ENCODE data around the gene ITGB1BP2.
"Not testable (repeated sequence)": the region's sequence is repeated elsewhere in the genome, so short reads cannot be mapped to it uniquely, and the experiment has no call there.

Gene ITGB1BP2

DNA sequence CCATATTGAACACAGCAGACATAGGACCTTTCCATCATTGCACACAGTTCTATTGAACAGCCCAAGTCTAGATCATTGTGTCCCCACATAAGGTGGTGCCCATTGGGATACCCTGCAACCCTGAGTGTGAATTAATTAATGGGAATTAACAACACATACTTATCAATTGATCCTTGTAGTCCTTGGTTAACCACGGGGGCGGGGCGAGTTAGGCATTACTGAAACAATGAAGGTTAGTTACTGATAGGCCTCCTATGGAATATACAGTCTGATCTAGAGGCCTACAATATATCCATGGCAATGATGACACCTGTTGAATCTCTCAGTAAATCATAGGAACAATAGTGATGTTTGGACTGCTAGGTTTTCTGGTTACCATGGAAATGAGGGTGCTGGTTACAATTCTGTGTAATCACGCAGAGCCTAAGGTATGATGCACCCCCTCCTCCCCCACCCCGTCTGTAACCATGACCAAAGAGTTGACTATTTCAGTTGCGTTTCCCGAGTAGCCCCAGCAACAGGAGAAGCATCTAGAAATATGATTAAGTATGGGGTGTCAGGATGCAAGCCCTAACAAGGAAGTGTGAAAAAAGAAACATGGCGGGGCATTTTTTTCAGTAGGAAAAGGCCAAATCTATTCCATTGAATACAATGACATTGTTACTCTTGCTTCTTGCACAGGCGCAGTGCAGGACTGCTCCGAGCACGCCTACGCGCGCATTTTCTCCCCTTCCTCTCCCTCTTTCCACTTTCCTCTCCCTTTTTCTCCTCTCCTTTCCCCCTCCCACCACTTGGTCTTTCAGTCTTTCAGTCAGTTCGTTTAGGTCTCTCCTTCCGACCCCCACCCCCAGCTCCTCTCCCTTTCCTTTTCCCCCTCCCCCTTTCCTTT, 18.8 kb upstream of the ITGB1BP2 start:
- Histone ChIP-seq H3K9me3 (ENCODE audit: insufficient read depth, low read depth, low read length) (no peaks in the 10 kb centered on the region), H3K4me3 (ENCODE audit: low read length) (peak overlapping the region; percentile 47), H3K27me3 (ENCODE audit: insufficient read depth, low read length) (no peaks in the 10 kb centered on the region), H3K4me1 (ENCODE audit: insufficient read depth, low read length) (peaks cover 17% of the 10 kb centered on the region; the same call in 1 of the 2 replicates), H3K27ac (ENCODE audit: low read depth, low read length) (peak overlapping the region; percentile 84), H3K9ac (ENCODE audit: low read depth, low read length) (peak overlapping the region; percentile 70), H3K36me3 (ENCODE audit: insufficient read depth, low read length) (peaks cover 27% of the 10 kb centered on the region)
- 16% methylated on average over 12 of the region's 16 CpGs for WGBS

DNA sequence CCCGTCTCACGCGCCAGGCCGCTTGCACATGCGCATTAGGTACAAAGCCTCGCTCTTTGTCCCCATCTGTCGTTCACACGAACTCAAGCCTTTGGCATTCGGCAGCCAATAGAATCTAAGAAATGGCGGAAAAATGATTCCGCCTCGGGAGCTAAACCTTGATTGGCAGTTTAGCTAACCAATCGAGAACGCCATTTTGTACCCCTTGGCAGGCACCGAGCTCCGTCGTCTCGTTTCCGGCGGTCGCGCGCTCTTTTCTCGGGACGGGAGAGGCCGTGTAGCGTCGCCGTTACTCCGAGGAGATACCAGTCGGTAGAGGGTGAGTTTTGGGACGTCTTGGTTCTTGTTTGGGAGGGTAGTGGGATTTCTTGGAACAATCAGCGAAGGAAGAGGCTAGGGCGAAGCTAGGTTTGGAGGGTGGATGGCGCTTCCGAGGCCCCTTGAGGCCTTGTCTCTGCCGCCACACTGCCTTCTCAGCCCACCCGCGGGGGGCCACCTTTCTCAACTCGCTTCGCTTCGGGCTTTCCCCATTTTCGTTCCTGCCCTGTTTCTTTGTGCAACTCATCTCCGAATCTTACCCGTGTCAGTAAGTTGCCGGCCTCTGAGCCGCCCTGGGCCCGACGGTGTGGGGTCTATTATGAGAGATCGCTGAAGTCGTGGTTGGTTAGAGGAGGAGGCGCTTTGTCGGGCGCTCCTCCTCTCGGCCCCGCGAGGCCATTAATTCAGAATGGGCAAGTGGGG, 18.0 kb upstream of the ITGB1BP2 start, which contains the start of gene NONO:
Gene NONO (plus strand): TSS at position 233 of the 741 bp plus-strand sequence. CDS start 7,003 bp downstream, outside the sequence.
- Histone ChIP-seq H3K4me1 (ENCODE audit: insufficient read depth, low read length) (peaks cover 17% of the 10 kb centered on the region; the same call in 1 of the 2 replicates), H3K36me3 (ENCODE audit: insufficient read depth, low read length) (peaks cover 29% of the 10 kb centered on the region), H3K9ac (ENCODE audit: low read depth, low read length) (peak within 1 kb of the TSS; percentile 100), H3K27me3 (ENCODE audit: insufficient read depth, low read length) (no peaks in the 10 kb centered on the region), H3K4me3 (ENCODE audit: low read length) (peak within 1 kb of the TSS; percentile 100), H3K9me3 (ENCODE audit: insufficient read depth, low read depth, low read length) (no peaks in the 10 kb centered on the region), H3K27ac (ENCODE audit: low read depth, low read length) (peak within 1 kb of the TSS; percentile 98)
- WGBS = under 1% methylated on average over 57 of the region's 57 CpGs

DNA sequence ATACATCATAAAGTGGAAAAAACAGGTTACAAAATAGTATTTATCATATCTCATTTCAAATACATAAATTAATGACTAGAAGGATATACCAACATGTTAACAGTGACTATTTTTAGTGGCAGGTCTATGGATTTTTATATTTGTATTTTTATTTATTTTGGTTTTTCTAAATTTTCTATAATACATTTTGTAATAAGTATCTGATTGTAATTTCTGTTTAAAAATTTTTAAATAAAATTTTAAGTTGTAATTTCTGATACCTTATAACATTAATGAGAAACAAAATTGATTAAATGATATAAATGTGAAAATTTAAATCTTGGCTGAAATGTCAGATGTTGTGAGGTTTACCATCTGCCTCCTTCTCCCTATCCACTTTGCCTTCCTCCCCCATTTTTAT, 15.6 kb upstream of the ITGB1BP2 start:
- peak overlapping the region; percentile 100 for H3K4me3 ChIP-seq (ENCODE audit: low read length)
- peak overlapping the region; percentile 100; the same call in 1 of the 2 replicates for H3K9ac ChIP-seq (ENCODE audit: low read depth, low read length)
- no peaks in the 10 kb centered on the region for H3K9me3 ChIP-seq (ENCODE audit: insufficient read depth, low read depth, low read length)
- H3K4me1 ChIP-seq (ENCODE audit: insufficient read depth, low read length) = peaks cover 17% of the 10 kb centered on the region; the same call in 1 of the 2 replicates
- H3K36me3 ChIP-seq (ENCODE audit: insufficient read depth, low read length) = peaks cover 48% of the 10 kb centered on the region
- H3K27me3 ChIP-seq (ENCODE audit: insufficient read depth, low read length) = no peaks in the 10 kb centered on the region
- H3K27ac ChIP-seq (ENCODE audit: low read depth, low read length) = no peak overlapping the region

DNA sequence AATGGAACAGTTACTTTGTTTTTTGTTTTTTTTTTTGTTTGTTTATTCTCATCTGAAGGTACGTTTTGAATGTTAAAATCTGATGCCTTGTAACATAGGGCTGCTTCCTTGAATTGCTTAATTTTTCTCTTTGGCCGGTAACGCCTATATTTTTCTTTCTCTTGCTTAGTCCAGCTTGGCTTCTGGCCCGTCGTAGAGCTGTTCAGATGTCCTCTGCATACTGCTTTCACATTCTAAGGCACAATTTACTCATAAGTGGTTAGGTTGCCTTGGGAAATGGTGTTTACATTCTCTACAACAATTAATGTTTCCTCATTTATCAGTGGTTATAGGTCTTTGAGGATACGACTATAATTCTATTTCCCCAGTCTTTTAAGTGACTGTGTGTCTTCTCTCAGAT, 10.2 kb upstream of the ITGB1BP2 start:
- Histone ChIP-seq H3K9ac (ENCODE audit: low read depth, low read length) (no peak overlapping the region), H3K4me3 (ENCODE audit: low read length) (no peak overlapping the region), H3K4me1 (ENCODE audit: insufficient read depth, low read length) (0 out of 2 replicates have a peak, but pooled peaks cover 3% of the 10 kb centered on the region), H3K36me3 (ENCODE audit: insufficient read depth, low read length) (peaks cover 82% of the 10 kb centered on the region), H3K9me3 (ENCODE audit: insufficient read depth, low read depth, low read length) (no peaks in the 10 kb centered on the region), H3K27ac (ENCODE audit: low read depth, low read length) (no peak overlapping the region), H3K27me3 (ENCODE audit: insufficient read depth, low read length) (no peaks in the 10 kb centered on the region)
- WGBS = 95% methylated on average over 3 of the region's 6 CpGs

DNA sequence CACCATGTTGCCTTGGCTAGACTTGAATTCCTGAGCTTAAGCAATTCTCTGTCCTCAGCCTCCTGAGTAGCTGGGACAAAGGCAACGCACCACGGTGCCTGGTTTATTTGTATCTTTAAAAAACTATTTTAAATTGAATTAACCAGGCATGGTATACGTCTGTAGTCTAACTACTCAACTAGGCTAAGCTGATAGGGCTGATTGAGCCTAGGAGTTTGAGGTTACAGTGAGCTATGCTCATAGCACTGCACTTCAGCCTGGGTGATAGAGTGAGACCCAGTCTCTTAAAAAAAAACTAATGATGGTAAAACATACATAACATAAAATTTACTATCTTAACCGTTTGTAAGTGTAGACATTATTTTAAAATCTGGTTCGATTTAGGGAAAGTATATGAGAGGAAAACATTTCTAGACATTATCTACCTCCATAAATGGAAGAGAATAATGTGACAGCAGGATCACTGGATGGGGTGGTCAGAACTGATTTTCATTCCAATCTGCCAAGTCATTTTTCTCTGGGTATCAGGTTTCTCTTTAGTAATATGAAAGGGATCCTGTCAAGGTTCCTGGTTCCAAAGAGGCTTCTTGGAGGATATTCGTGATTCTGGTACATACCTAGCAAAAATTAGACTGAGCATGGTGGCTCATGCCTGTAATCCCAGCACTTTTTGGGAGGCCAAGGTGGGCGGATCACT, 8.7 kb upstream of the ITGB1BP2 start:
- H3K4me1 ChIP-seq (ENCODE audit: insufficient read depth, low read length) = no peaks in the 10 kb centered on the region
- H3K9me3 ChIP-seq (ENCODE audit: insufficient read depth, low read depth, low read length) = no peaks in the 10 kb centered on the region
- WGBS = 99% methylated on average over 3 of the region's 7 CpGs
- no peak overlapping the region for H3K9ac ChIP-seq (ENCODE audit: low read depth, low read length)
- peaks cover 88% of the 10 kb centered on the region for H3K36me3 ChIP-seq (ENCODE audit: insufficient read depth, low read length)
- no peak overlapping the region for H3K27ac ChIP-seq (ENCODE audit: low read depth, low read length)
- H3K27me3 ChIP-seq (ENCODE audit: insufficient read depth, low read length) = no peaks in the 10 kb centered on the region
- no peak overlapping the region for H3K4me3 ChIP-seq (ENCODE audit: low read length)

DNA sequence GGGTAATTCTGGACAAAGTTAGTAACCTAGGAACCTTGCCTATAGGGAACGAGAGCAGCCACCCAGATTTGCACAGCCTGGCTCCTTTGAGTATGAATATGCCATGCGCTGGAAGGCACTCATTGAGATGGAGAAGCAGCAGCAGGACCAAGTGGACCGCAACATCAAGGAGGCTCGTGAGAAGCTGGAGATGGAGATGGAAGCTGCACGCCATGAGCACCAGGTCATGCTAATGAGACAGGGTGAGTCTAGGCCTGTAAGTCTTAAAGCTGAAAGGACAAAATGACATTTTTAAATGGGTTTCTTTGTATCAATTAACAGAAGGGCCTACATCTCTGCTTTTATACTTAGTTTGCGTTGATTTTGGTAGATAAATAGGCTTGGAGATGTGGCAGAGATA, 4.7 kb upstream of the ITGB1BP2 start:
- no peak overlapping the region for H3K27ac ChIP-seq (ENCODE audit: low read depth, low read length)
- H3K36me3 ChIP-seq (ENCODE audit: insufficient read depth, low read length) = peaks cover 91% of the 10 kb centered on the region
- H3K4me3 ChIP-seq (ENCODE audit: low read length) = no peak overlapping the region
- WGBS = 95% methylated on average over 6 of the region's 6 CpGs
- H3K9me3 ChIP-seq (ENCODE audit: insufficient read depth, low read depth, low read length) = no peaks in the 10 kb centered on the region
- H3K4me1 ChIP-seq (ENCODE audit: insufficient read depth, low read length) = no peaks in the 10 kb centered on the region
- H3K9ac ChIP-seq (ENCODE audit: low read depth, low read length) = no peak overlapping the region
- H3K27me3 ChIP-seq (ENCODE audit: insufficient read depth, low read length) = no peaks in the 10 kb centered on the region

DNA sequence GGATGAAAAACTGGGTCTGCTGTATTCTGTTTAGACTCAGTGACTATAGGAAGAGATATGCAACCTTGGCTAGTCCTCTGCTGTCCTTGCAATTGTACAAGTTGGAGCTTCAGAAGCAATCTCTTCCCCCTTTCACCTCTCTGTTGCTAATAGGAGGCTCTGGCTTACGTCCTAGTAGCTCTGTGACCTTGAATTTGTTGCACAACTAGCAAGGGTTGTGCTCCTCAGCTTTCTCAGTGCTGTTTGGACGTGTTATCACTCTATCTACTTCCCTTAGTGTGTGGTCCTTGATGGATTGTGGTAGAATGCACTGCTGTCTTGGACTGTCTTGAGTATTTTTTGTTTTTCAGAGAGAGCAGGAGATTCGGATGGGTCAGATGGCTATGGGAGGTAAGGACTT, 3.4 kb upstream of the ITGB1BP2 start:
- WGBS = 98% methylated on average over 3 of the region's 3 CpGs
- Histone ChIP-seq H3K27ac (ENCODE audit: low read depth, low read length) (no peak overlapping the region), H3K9ac (ENCODE audit: low read depth, low read length) (no peak overlapping the region), H3K9me3 (ENCODE audit: insufficient read depth, low read depth, low read length) (no peaks in the 10 kb centered on the region), H3K4me3 (ENCODE audit: low read length) (no peak overlapping the region), H3K36me3 (ENCODE audit: insufficient read depth, low read length) (peaks cover 89% of the 10 kb centered on the region), H3K27me3 (ENCODE audit: insufficient read depth, low read length) (no peaks in the 10 kb centered on the region), H3K4me1 (ENCODE audit: insufficient read depth, low read length) (no peaks in the 10 kb centered on the region)

DNA sequence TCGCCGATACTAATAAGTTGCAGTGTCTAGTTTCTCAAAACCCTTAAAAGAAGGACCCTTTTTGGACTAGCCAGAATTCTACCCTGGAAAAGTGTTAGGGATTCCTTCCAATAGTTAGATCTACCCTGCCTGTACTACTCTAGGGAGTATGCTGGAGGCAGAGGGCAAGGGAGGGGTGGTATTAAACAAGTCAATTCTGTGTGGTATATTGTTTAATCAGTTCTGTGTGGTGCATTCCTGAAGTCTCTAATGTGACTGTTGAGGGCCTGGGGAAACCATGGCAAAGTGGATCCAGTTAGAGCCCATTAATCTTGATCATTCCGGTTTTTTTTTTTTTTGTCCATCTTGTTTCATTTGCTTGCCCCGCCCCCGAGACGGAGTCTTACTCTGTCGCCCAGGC, 1.5 kb upstream of the ITGB1BP2 start:
- H3K9ac ChIP-seq (ENCODE audit: low read depth, low read length); H3K27me3 ChIP-seq (ENCODE audit: insufficient read depth, low read length); H3K27ac ChIP-seq (ENCODE audit: low read depth, low read length); H3K4me1 ChIP-seq (ENCODE audit: insufficient read depth, low read length); H3K4me3 ChIP-seq (ENCODE audit: low read length); H3K9me3 ChIP-seq (ENCODE audit: insufficient read depth, low read depth, low read length): not testable (repeated sequence)
- peaks cover 87% of the 10 kb centered on the region for H3K36me3 ChIP-seq (ENCODE audit: insufficient read depth, low read length)
- WGBS = 88% methylated on average over 7 of the region's 7 CpGs

DNA sequence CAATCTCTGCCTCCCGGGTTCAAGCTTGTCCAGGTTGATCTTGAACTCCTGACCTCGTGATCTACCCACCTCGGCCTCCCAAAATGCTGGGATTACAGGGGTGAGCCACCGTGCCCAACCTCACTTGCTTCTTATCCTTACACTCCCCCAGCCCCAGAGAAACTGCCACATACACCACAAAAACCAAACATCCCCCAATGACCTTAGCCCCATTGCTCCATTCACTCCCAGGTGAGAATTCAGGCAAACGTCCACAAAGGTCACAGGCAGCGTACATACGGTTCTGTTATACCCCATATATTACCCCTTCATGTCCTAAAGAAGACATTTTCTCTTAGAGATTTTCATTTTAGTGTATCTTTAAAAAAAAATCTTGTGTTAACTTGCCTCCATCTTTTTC, 1.1 kb upstream of the ITGB1BP2 start:
- not testable (repeated sequence) for H3K4me3 ChIP-seq (ENCODE audit: low read length); H3K9me3 ChIP-seq (ENCODE audit: insufficient read depth, low read depth, low read length); H3K4me1 ChIP-seq (ENCODE audit: insufficient read depth, low read length); H3K27me3 ChIP-seq (ENCODE audit: insufficient read depth, low read length); H3K27ac ChIP-seq (ENCODE audit: low read depth, low read length); H3K9ac ChIP-seq (ENCODE audit: low read depth, low read length)
- H3K36me3 ChIP-seq (ENCODE audit: insufficient read depth, low read length) = peaks cover 87% of the 10 kb centered on the region
- 95% methylated on average over 7 of the region's 7 CpGs for WGBS

DNA sequence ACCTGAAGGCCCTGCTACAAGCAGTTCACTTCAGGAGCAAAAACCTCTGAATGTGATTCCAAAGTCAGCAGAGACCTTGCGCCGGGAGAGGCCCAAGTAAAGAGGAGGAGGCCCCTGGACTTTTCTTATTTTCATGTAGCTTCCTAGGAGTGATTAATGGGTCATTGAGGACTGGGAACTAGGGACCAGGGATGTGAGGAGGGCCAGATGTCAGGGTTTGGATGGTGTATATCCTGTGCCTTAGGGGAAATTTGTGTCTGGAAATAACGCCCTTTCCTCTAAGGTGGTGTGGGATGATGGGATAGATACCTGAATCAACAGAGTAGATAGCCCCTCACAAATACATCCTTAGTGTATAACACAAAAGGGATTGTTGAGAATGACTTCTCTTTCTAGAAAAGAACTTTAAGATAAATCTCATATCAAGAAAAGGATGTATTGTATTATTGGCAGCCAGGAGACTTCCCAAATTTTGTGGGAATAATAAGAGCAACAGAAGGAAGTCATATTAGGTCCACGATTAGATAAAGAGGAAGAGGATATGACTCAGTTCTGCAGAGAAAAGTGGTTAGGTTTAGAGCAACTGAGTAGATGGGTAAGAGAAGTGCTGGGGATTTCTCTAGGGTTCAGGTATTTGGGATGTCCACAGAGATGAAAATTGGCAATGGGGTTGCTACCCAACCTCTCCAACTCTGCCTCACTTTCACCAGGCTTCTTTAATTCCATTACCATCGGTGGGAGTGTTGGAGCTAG, 1.1 kb downstream of the ITGB1BP2 start:
- Histone ChIP-seq H3K4me1 (ENCODE audit: insufficient read depth, low read length) (no peaks in the 10 kb centered on the region), H3K9me3 (ENCODE audit: insufficient read depth, low read depth, low read length) (no peaks in the 10 kb centered on the region), H3K27me3 (ENCODE audit: insufficient read depth, low read length) (no peaks in the 10 kb centered on the region), H3K4me3 (ENCODE audit: low read length) (no peak overlapping the region), H3K27ac (ENCODE audit: low read depth, low read length) (no peak overlapping the region), H3K36me3 (ENCODE audit: insufficient read depth, low read length) (peaks cover 66% of the 10 kb centered on the region), H3K9ac (ENCODE audit: low read depth, low read length) (no peak overlapping the region)
- 97% methylated on average over 5 of the region's 5 CpGs for WGBS
